Left renal cortex interstitium (tissue), 4 donors: Measurements from ENCODE around the gene ERMN. TPM values are rescaled to one million over a fixed set of nuclear protein-coding genes. Genes with fewer than 3 reads are reported as not detected.
"Not testable (repeated sequence)": the region's sequence is repeated elsewhere in the genome, so short reads cannot be mapped to it uniquely, and the experiment has no call there.

Experiments
- DNase-seq, 4 donors: peaks; one replicate each; pipeline ENCODE4 v3.0.0-alpha.2; 2013; ENCODE audit warnings: low read depth in 4 of 4, low spot score in 2 of 4, missing footprints in 1 of 4
- polyA plus RNA-seq, 4 donors: library from polyadenylated mRNA; unstranded; fragments of 120-200 nt; gene quantifications; one replicate each; pipeline ENCODE4 v1.2.1, GENCODE V29; 2013; ENCODE audit not compliant: insufficient read length in 4 of 4

ERMN gene
- polyA plus RNA-seq, 4 donors = 0.08 to 0.28 (median 0.16) TPM; not detected in 1

- no peak for DNase-seq
These were observed 24.3 kb downstream of the ERMN start for GRCh38 chr2:157301307-157301706.

GRCh38 chr2:157296958-157297357, 28.7 kb downstream of the ERMN start:
- DNase-seq = no peak

GRCh38 chr2:157296490-157296889, 29.1 kb downstream of the ERMN start:
- DNase-seq = no peak

- no peak for DNase-seq
These were observed 32.8 kb downstream of the ERMN start for GRCh38 chr2:157292853-157293252.

GRCh38 chr2:157291018-157291417, 34.6 kb downstream of the ERMN start:
- DNase-seq = no peak

GRCh38 chr2:157290525-157290924, 35.1 kb downstream of the ERMN start:
- no peak for DNase-seq

- DNase-seq = no peak
These were observed 38.5 kb downstream of the ERMN start for GRCh38 chr2:157287160-157287559.

GRCh38 chr2:157283468-157283867, 42.2 kb downstream of the ERMN start:
- DNase-seq = no peak

GRCh38 chr2:157281316-157281715, 44.3 kb downstream of the ERMN start:
- DNase-seq = no peak

GRCh38 chr2:157279311-157279710, 46.3 kb downstream of the ERMN start:
- DNase-seq = not testable (repeated sequence)

GRCh38 chr2:157271590-157272203, 53.9 kb downstream of the ERMN start:
- DNase-seq = no peak

- no peak for DNase-seq
These were observed 55.7 kb downstream of the ERMN start for GRCh38 chr2:157269922-157270321.

GRCh38 chr2:157269060-157269459, 56.6 kb downstream of the ERMN start:
- no peak for DNase-seq

Other genes starting within 250 kb of the ERMN start
- under 1 TPM; 0.43 to 0.65 (median 0.50) TPM for gene GALNT5, start 68.1 kb downstream of the ERMN start, polyA plus RNA-seq
- 1 to 10 TPM; 1.7 to 2.1 (median 1.7) TPM for gene CYTIP, start 118.3 kb upstream of the ERMN start, polyA plus RNA-seq